Measurements from ENCODE around the gene HTR1E.

- TF ChIP-seq CTCF (IDR thresholded peaks at IDR 0.05; ENCODE audit: borderline replicate concordance, extremely low read depth, low read length, poor library complexity, severe bottlenecking) (no peak), EZH2 (IDR thresholded peaks at IDR 0.05; ENCODE audit: borderline replicate concordance, low read depth, low read length, severe bottlenecking) (no peak)
These were observed 20.9 kb upstream of the HTR1E start for GRCh38 chr6:86916393-86916792.
